HG03342 (cell line): Measurements from ENCODE around the gene TSEN34.
"Not testable (repeated sequence)": the region's sequence is repeated elsewhere in the genome, so short reads cannot be mapped to it uniquely, and the experiment has no call there.

ENCODE experiments used
- ATAC-seq: cut with Tn5 transposase; IDR thresholded peaks from one replicate; pipeline ENCODE4 v1.9.1; 2021; ENCODE audit warnings: mild to moderate bottlenecking, moderate library complexity; ENCODE audit not compliant: unreplicated experiment

TSEN34 gene

DNA sequence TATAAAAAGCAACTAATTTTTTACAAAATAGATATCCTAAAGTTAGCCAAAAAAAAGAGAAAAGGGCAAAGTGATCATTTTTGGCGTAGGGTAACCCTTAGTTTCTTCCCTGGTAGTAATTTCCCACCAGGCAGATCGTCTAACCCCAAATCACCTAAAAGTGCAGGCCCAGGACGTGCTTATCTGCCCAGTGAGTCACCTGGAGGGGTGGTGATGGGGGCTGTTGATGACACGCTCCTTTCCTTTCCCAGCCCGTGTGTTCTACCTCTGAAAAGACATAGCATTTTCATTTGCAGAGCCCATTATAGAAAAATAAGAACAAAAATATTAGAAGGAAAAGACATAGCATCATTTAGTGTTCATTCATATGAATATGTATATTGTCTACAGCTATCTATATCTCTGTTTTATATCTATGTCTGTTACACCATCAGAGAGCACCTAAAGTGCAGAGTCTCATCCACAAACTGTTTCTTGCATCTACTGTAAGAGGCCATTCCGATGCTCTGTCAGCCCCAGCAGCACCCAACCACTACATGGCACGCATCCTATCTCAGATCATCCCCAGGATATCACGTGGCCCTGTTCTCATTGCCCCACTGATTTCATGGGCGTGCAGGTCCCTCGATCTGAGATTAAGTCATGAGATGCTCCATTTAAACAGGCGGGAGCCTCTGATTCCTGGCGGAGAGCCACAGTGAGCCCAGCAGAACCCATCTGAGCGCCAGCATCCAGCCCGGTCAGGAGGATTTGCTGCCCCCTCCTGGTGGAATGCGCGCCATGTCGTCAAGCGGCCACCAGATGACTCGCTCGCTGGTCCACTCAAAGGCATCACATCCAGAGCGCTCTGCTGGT, 40.2 kb downstream of the TSEN34 start:
- ATAC-seq: no peak

DNA sequence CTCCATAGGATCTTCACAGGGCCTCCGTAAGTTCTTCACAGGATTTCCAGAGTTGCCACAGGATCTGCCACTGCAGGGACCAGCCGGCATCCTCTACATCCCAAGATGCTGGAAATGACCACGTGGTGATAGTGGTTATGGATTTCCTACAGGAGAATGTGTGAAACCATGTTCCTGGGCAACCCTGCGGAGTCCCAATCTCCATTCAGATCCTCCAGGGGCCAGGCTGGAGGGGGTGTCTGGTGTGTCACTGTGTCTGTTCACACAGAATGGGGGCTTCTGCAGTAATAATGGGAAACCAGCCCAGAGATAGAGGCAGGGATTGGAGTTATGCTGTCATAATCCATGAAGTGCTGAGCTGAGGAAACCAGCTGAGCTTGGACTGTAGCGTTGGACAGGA, 42.8 kb downstream of the TSEN34 start:
- ATAC-seq: no peak

DNA sequence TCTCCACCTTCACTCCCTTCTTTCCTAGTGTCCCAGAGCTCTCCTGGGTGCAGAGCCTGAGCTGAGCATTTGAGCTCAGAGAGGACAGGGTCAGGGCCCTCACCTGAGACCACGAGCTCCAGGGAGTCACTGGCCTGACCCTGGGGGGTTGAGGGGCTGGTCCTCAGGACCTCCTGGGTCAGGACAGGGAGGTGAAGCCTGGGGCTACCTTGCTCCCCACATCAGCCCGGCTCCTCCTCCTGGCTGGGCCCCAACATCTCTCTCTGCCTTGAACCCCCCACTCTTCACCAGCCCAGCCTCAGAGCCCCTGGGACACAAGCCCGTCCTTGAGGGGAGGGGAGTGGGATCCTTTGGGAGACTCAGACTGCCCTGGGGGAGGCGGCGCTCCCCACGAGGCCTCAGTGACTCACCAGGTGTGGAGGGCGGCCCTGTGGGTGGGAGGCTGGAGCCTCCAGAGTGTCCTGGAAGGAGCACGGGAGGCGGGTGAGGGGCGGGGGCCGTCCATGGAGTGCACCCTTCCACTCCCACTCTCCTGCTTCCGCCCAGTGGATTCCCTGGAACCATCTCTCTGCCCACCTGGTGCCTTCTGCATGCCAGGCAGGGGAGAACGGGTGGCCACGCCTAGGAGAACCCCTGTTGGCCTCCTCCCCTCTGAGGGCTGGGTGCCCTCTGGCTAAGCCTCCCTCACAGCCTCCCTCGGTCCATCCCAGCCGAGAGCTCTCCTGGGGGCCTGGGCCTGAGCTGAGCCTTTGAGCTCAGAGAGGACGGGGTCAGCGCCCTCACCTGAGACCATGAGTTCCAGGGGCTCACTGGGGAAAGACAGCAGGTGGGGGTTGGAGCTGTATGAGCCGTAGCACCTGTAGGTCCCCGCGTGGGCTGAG, 48.6 kb downstream of the TSEN34 start:
- not testable (repeated sequence) for ATAC-seq

DNA sequence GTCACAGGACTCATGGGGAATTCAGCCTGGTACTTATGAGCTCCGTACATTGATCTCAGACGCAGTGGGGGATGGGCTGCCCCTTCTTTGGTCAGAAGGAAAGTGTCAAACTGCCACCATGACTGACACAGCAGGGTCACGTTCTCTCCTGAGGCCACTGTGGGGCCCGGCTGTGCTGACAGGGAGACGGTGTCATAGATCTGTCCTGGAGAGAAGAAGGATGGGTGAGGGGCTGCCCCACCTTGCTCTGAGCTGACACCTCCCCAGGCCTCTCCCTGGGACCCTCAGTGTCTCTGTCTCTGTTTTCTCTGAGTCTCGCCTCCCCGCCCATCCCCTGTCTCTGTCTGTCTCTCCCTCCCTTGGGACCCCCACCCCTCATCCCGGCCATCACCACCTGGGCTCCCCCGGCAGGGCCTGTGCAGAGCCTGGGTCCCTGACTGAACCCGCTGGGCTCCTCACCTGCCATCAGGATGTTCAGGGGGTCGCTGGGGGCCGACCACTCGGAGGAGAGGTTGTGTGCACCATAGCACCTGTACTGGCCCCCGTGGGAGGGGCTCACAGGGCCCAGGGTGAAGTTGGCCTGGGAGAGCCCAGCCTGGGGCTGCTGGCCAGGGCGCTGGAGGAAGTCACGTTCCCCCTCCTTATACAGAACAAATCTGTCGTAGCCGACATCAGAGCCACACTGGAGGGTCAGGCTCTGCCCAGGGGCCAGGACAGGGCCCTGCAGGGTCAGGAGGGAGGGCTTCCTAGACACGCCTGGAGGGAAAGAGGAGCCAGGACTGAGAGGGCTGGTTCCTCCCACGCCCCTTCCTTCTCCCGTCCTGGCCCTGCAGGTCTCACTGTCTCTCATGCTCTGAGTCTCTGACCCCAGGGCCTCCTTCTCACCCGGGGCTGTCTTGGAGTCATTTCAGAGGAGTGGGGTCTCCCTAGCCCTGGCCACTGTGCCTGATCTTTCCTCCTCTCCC, 49.5 kb downstream of the TSEN34 start:
- not testable (repeated sequence) for ATAC-seq

DNA sequence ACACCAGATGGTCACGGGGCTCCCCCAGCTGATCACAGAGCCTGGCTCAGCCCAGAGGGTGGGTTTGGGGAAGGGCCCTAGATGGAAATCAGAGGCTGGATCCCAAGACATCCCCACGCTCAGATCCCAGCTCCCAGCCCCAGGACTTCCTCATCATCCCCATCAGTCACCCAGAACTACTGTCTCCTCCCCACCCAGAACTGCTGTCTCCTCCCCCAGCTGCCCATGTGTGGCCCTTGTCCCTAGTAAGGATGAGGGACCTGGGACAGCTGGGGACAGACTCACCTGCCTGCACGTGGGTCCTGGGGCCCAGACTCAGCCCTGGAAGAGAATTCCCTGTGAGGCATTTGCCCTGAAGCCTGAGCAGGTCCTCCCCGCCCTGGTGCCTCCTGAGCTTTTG, 51.1 kb downstream of the TSEN34 start:
- ATAC-seq: not testable (repeated sequence)

DNA sequence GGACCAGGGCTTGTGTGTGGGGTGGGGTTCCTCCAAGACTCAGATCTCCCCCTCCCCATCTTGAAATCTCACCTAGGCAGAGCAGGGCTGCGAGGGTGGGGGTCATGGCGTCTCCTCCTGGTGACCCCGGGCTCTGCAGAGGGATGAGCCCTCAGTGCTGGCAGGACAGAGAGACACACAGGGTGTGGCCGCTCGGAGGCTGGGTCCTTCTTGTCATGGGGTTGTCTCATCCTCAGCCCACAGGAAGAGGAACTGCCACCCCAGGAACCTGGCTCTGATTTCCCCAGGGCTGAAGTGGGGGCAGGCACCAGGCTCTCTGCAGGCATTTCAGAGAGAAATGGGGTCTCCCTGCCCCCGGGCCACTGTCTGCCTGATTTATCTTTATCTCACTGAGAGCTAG, 51.5 kb downstream of the TSEN34 start, which contains the start of gene LILRA6:
Gene LILRA6 (minus strand): TSS at position 145 of the 400 bp plus-strand sequence.
- not testable (repeated sequence) for ATAC-seq

DNA sequence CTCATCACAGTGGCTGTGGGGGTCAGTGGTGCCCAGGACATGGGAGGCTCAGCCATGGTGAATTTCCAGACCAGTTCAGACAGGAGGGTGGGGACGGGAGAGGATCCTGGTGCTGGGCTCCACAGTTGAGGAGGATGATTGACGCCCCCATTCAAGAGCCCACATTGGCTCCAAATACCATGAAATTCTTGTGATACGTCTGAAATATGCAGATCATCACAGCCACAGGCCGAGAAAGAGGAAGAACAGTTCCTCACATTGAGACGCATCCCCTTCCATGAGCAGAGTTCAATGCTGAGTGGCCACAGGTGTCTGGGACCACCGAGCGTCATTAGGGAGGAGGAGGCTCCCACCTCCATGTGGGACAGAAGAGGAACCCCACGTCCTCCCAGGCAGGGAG, 52.7 kb downstream of the TSEN34 start:
- not testable (repeated sequence) for ATAC-seq
